HG03571 (cell line): ENCODE data around the gene CTSC.

Experiments used
- ATAC-seq: cut with Tn5 transposase; IDR thresholded peaks from one replicate; pipeline ENCODE4 v1.9.1; 2021; ENCODE audit not compliant: unreplicated experiment

The CTSC gene

GRCh38 chr11:88320149-88320559 is 17.4 kb downstream of the CTSC start:
- ATAC-seq: no peak

GRCh38 chr11:88318017-88318416 is 19.5 kb downstream of the CTSC start:
- no peak for ATAC-seq

- ATAC-seq: no peak
Measured at GRCh38 chr11:88317536-88317935, 20.0 kb downstream of the CTSC start.

- ATAC-seq: no peak
Measured at GRCh38 chr11:88315981-88316441, 21.5 kb downstream of the CTSC start.

GRCh38 chr11:88315015-88315414 is 22.5 kb downstream of the CTSC start:
- no peak for ATAC-seq

- no peak for ATAC-seq
Measured at GRCh38 chr11:88313441-88313840, 24.1 kb downstream of the CTSC start.

DNA sequence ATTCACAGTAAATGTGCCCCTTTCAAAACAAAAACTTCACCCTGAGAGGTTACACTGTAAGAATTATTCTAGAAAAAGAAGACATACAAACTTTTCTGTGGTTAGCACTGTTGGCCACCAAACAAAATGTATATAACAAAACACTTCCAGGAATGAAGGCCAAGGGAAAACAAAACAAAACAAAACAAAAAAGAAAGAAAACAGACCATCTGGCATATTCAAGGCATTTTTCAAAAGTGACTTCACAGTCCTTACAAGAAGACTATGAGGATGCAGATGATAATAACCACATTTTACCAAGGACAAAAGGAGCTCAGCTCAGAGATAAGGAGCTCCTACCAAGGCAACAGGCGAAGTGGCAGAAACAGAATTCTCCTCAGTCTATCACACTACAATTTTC is 24.9 kb downstream of the CTSC start:
- ATAC-seq: no peak

GRCh38 chr11:88310246-88310645 is 27.3 kb downstream of the CTSC start:
- no peak for ATAC-seq

GRCh38 chr11:88308576-88308975 is 29.0 kb downstream of the CTSC start:
- ATAC-seq: no peak

DNA sequence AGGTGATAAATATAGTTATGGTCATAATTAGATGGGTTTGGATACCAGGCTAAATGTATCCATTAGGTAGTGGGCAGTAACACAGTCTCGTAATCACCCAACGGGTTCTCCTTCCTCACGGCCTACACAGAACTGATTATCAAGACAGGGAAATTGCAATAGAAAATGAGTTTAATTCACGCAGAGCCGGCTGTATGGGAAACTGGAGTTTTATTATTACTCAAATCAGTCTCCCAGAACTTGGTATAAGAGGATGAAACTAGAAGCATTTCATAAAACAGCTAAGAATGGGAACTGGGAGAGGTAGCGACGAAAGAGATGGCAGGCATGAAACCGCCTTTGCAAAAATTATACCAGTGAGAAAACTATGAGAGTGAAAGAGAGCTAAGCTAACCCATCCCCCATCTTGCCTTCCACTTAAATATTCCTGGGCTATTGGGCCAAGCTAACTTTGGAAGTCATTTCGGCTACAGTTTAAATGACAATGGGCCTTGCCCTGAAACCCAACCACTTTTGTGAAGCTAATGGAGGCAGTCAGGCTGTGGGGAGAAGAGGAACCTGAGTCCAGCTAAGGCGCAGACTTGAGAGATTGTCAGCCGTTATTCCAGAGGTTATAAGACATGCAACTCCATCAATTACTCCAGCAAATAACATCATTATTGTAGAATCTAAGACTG is 29.6 kb downstream of the CTSC start:
- ATAC-seq: peak; percentile 52

- no peak for ATAC-seq
Measured at GRCh38 chr11:88306785-88307184, 30.8 kb downstream of the CTSC start.

DNA sequence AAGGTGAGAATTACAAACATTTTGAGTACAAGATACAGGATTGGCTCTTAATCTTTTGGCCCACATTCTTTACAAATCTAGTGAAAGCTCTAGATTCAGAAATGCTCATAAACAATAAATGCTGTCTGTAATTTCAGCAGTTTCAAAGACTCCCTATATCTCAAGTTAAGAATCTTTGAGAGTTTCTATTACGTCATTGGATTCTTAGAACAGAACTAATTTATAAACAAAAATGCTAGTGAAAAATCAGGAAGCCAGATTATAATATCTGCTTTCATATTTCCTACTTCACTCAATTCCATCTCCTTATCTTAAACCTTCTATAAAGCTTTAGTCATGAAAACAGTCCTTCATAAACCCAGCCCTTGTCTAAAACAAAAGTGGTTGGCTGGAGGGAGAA is 32.1 kb downstream of the CTSC start:
- ATAC-seq: no peak

GRCh38 chr11:88304352-88304751 is 33.2 kb downstream of the CTSC start:
- no peak for ATAC-seq

- ATAC-seq: no peak
Measured at GRCh38 chr11:88303037-88303436, 34.5 kb downstream of the CTSC start.

DNA sequence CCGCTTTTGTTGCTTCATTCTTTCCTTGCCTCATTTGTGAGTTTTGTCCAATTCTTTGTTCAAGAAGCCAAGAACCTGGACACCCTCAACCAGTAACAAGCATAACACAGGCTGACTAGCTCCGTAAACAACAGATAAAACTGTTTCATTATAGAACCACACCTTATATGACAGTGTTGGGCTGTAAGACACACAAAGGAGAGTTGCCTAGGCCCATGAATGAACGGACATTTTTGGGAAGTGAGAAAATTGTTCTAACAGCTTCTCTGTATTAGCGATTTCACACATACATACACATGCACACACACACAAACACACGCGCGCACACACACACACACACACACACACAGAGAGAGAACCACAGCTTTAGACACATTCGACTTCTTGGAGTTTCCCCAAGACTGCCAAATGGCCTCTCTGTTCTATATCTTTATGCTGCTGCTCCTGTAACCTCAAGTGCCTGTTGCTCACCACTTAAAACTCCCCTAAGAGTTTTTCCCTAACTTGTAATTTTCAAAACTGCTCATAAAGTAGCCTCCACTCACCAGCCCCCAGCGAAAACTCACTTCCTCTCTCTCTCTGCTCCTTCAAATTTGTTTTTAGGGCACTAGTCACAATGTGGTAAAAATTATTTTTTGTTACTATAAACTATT is 35.9 kb downstream of the CTSC start:
- peak; percentile 40 for ATAC-seq

- ATAC-seq: peak; percentile 75
Measured at GRCh38 chr11:88300888-88301487, 36.5 kb downstream of the CTSC start.

DNA sequence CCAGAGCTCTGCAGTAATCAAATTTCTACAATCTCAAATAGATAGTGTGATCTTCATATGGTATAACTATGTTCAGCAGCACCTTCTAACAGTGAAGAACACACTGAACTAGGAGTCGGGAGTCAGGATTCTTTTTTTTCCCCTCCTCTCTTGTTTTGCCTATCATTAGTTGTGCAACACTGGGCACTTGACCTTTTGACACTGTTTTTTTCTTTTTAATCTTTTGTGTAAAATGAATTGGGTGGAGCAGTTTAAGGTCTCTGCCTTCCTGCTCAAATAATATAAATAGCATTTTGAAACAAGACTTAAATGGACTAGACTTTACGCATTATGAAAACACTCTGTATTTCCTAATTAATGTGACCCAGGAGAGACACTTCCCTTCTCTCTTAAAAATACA is 39.7 kb downstream of the CTSC start:
- ATAC-seq: no peak

GRCh38 chr11:88297421-88297820 is 40.1 kb downstream of the CTSC start:
- ATAC-seq: no peak

- ATAC-seq: no peak
Measured at GRCh38 chr11:88295028-88295427, 42.5 kb downstream of the CTSC start.

DNA sequence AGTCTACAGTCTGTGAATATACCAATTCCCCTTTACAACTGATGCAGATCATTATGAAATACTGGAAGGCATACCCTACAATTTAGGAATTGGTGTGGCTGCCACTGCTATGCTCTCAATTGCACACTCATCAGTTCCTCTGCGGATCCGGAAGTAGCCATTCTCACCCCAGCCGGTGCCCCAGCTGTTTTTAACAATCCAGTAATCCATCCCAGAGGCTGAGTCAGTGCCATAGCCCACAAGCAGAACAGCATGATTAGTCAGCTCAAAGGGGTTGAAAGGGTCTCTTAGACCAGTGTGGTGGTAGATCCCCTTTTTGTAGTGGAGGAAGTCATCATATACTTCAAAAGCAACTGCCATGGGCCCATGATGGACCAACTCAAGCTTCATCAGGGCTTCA is 43.6 kb downstream of the CTSC start:
- ATAC-seq: no peak

GRCh38 chr11:88292171-88292843 is 45.2 kb downstream of the CTSC start:
- no peak for ATAC-seq

DNA sequence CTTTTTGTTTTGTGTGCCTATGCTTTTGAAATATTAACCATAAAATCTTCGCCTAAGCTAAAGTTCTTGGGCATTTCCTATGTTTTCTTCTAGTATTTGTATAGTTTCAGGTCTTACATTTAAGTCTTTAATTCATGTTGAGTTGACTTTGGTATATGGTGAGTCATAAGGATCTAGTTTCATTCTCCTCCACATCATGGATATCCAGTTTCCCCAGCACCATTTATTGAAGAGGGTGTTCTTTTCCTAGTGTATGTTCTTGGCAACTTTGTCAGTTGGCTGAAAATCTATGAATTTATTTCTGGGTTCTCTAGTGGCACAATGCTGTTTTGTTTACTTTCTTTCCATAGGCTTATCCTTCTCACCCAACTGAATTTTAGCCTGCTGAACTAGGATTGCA is 49.0 kb downstream of the CTSC start:
- ATAC-seq: no peak
